ENCODE results near the gene HSPA9.

HSPA9 gene

GRCh38 chr5:138575194-138576015, at the start of gene HSPA9:
Gene HSPA9 (minus strand): TSS chr5:138575401. CDS start chr5:138575318, 83 bp downstream.
- DNase-seq = peak; percentile 97

DNA sequence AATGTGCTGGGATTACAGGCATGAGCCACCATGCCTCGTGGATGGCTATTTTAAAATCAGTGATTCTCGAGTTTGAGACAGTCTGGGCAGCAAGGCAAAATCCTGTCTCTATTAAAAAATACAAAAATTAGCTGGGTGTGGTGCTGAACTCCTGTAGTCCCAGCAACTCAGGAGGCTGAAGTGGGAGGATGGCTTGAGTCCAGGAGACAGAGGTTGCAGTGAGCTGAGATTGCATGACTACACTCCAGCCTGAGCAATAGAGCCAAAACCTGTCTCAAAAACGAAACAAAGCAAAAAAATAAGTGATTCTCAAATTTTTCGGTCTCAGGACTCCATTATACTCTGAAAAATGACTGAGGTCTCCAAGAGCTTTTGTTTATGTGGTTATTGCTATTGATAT, 47.9 kb upstream of the HSPA9 start:
- no peak for DNase-seq

GRCh38 chr5:138622051-138622450, 46.9 kb upstream of the HSPA9 start:
- no peak for DNase-seq

DNA sequence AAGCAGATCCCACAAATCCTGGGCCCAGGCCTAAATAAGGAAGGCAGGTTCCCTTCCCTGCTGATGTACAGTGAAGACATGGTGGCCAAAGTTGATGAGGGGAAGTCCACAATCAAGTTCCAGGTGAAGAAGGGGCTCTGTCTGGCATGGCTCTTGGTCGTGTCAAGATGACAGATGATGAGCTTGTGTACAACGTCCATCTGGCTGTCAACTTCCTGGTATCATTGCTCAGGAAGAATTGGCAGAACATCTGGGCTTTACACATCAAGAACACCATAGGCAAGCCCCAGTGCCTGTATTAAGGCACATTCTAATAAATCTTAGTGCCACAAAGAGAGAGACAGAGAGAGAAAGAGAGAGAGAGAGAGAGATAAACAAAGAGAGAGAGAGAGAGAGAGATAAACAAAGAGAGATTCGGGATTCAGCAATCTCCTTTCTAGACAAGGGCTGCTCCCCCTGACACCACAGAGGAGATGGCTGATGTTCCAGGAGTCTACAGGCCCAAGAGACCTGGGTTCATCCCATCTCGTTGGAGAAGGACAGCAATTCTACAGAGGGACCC, 45.5 kb upstream of the HSPA9 start:
- DNase-seq = no peak

GRCh38 chr5:138616508-138616907, 41.3 kb upstream of the HSPA9 start:
- no peak for DNase-seq

GRCh38 chr5:138615461-138615860, 40.3 kb upstream of the HSPA9 start:
- no peak for DNase-seq

GRCh38 chr5:138611678-138612218, 36.5 kb upstream of the HSPA9 start:
- DNase-seq = no peak

DNA sequence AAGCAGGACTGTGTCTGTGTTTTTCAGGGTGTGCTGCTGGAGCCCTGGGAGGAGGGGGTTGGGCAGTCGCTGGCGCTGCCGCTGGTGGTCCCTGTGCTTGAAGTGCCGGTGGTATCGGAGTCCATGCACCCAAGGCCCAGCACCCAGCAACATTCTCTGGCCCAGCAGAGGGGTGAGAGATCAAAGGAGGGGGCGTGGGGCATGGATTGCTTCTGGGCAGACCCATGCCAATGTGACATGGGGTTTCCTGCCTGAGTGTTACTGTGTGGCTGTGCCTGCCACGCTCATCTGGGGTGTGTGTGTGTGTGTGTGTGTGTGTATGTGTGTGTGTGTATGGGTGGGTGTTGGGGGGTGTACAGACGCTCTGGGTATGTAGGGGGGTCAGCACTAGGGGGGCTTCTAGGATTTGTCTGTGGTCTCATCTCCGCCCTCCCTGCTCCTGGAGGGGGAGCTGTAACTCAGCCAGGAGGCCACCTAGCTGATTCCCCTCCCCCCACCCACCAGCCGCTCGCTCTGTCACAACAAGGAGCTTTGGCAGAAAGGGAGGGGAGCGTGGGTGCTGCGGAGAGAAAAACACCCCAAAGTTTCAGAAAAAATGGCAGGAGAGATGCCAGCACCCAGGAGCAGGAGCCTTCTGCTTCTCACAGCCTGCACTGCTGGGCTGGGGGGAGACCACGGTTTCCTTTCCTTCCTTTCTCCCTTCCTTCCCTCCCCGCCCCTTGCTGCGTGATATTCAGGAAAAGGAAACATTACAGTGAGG, 35.9 kb upstream of the HSPA9 start:
- no peak for DNase-seq

- no peak for DNase-seq
Observed at GRCh38 chr5:138610415-138610917, 35.3 kb upstream of the HSPA9 start.

GRCh38 chr5:138606378-138607064, 31.3 kb upstream of the HSPA9 start:
- no peak for DNase-seq

DNA sequence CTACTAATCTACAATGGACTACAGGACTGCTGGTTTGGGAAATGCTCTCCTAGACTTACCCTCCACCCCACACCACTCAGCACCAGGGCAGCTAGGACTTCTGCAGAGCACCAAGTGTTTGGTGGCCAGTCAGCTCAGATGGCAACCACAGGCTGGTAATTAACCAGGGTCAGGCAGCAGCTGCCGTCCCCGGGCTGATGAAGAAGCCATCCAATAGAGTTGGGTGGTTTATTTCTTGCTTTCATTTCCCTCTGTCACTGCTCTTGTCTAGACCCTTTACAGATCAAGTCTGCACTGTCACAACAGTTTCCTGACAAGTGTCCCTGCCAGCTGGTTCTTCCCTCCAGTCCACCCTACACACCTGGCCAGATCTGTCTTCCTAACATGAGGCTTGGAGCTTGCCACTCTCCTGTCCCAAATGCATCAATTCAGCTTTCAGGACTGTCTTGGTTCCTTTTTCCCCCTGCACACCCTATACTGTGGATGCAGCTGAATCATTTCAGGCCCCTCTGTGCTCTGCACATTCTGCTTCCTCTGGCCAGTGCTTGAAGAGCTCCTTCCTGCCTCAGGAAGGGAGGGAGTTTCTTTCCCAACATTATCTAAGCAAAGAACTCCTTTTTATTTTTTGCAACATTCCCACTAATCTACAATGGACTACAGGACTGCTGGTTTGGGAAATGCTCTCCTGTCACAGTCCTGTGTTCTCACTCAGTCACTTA, 30.2 kb upstream of the HSPA9 start:
- DNase-seq = no peak

- no peak for DNase-seq
Observed at GRCh38 chr5:138604176-138604785, 29.1 kb upstream of the HSPA9 start.

GRCh38 chr5:138603249-138603920, 28.2 kb upstream of the HSPA9 start:
- no peak for DNase-seq

- no peak for DNase-seq
Observed at GRCh38 chr5:138602371-138603000, 27.3 kb upstream of the HSPA9 start.

GRCh38 chr5:138601444-138601843, 26.2 kb upstream of the HSPA9 start:
- DNase-seq = no peak

- DNase-seq = no peak
Observed at GRCh38 chr5:138600446-138600845, 25.2 kb upstream of the HSPA9 start.

DNA sequence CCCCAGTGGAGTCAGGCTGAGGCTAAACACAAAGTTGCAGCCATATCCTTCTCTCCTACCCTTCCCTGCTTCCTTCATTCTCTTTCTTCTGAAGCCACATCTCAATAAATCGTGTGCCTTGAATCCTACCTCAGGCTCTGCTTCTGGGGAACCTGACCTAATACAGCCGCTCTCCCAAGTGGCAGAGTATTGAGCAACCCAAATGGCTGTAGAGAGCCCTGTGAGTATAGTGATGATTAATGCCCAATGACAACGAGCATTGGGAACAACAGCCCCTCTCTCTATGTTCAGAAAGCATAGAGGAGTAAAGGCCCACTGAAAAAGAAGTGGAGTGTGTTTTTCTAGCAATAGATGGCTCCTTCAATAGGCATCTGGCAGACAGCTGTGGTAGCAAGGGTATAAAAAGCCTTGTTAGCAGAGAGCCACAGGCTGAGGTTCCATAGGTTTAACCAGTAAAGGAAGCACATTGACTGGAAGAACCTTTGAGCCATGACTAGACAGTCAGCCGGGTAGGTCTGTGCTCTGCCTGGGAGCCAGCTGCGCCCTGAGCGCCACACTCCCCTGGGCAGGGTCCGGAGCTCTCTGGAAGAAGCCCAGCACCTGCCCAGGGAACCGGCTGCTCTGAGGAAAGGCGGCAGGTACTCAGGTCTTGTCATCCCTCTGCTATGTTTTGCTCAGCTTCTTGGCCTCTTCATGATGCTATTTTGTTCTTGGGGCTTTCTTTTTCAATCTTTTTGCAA, 22.6 kb upstream of the HSPA9 start:
- no peak for DNase-seq

- no peak for DNase-seq
Observed at GRCh38 chr5:138596105-138596881, 21.1 kb upstream of the HSPA9 start.

All from NCI-H748 treated with DMSO at 0.1 percent for 48 hours (cell line).